Endothelial cell (in vitro differentiated cells): Measurements from ENCODE around the gene PYM1. TPM values are rescaled to one million over a fixed set of nuclear protein-coding genes. Genes with fewer than 3 reads are reported as not detected.

ENCODE experiments used
- DNase-seq: peaks from one replicate; pipeline ENCODE4 v3.0.0; 2021; ENCODE audit warnings: low spot score
- H3K27ac Mint-ChIP-seq: one replicate; pipeline ENCODE4 v1.8.0; 2021; ENCODE audit warnings: mixed read lengths, inconsistent platforms; ENCODE audit not compliant: unreplicated experiment
- H3K27me3 Mint-ChIP-seq: one replicate; pipeline ENCODE4 v1.8.0; 2021; ENCODE audit warnings: mild to moderate bottlenecking, moderate library complexity, mixed read lengths, inconsistent platforms; ENCODE audit not compliant: unreplicated experiment
- H3K36me3 Mint-ChIP-seq: one replicate; pipeline ENCODE4 v1.8.0; 2021; ENCODE audit warnings: mild to moderate bottlenecking, low read depth, mixed read lengths, inconsistent platforms; ENCODE audit not compliant: unreplicated experiment
- H3K4me1 Mint-ChIP-seq: one replicate; pipeline ENCODE4 v1.8.0; 2021; ENCODE audit warnings: mild to moderate bottlenecking, mixed read lengths, inconsistent platforms; ENCODE audit not compliant: unreplicated experiment
- H3K4me3 Mint-ChIP-seq: one replicate; pipeline ENCODE4 v1.8.0; 2021; ENCODE audit warnings: mild to moderate bottlenecking, mixed read lengths, inconsistent platforms; ENCODE audit not compliant: unreplicated experiment
- H3K9me3 Mint-ChIP-seq: one replicate; pipeline ENCODE4 v1.8.0; 2021; ENCODE audit warnings: mixed read lengths, inconsistent platforms; ENCODE audit not compliant: unreplicated experiment
- CTCF ChIP-seq: fragments of 200-600 bp; sonication (generic); IDR thresholded peaks from one replicate; pipeline ENCODE4 v1.5.0; 2021; ENCODE audit warnings: antibody characterized with exemption; ENCODE audit not compliant: unreplicated experiment
- total RNA-seq: library from RNA; stranded (reverse); fragmentation: NEBNext Ultra II Directional; extraction: Animal tissue kit (Norgen Biotek cat#: 25700); gene quantifications from one replicate; pipeline ENCODE4 v1.2.1, GENCODE V29; 2021; ENCODE audit not compliant: unreplicated experiment

PYM1 gene
- total RNA-seq, 1 donor from 2014 or later, result 58.6 TPM

GRCh38 chr12:55931317-55931779 is 3.7 kb upstream of the PYM1 start:
- Mint-ChIP-seq H3K27ac (peak overlapping the region; percentile 22), H3K4me1 (peaks cover 43% of the 10 kb centered on the region), H3K36me3 (peaks cover 4% of the 10 kb centered on the region), H3K9me3 (no peaks in the 10 kb centered on the region), H3K27me3 (peaks cover 22% of the 10 kb centered on the region), H3K4me3 (peak overlapping the region; percentile 91)
- TF ChIP-seq CTCF, result no peak
- no peak for DNase-seq

- peak within 1 kb of the TSS; percentile 77 for H3K27ac Mint-ChIP-seq
- peak within 1 kb of the TSS; percentile 93 for H3K4me3 Mint-ChIP-seq
- peaks cover 7% of the 10 kb centered on the region for H3K36me3 Mint-ChIP-seq
- peaks cover 21% of the 10 kb centered on the region for H3K27me3 Mint-ChIP-seq
- no peaks in the 10 kb centered on the region for H3K9me3 Mint-ChIP-seq
- TF ChIP-seq CTCF, result peak; percentile 37
- DNase-seq, result peak; percentile 32
- peaks cover 44% of the 10 kb centered on the region for H3K4me1 Mint-ChIP-seq
These were observed 3.1 kb upstream of the PYM1 start, which contains the start of gene DGKA for GRCh38 chr12:55930771-55931316. Gene DGKA (plus strand): TSS chr12:55931162. CDS start chr12:55936504, 5,342 bp downstream.

GRCh38 chr12:55929306-55929791 is 1.7 kb upstream of the PYM1 start:
- H3K4me1 Mint-ChIP-seq, result peaks cover 53% of the 10 kb centered on the region
- H3K4me3 Mint-ChIP-seq, result peak overlapping the region; percentile 69
- H3K27ac Mint-ChIP-seq, result peak overlapping the region; percentile 74
- H3K9me3 Mint-ChIP-seq, result no peaks in the 10 kb centered on the region
- peaks cover 15% of the 10 kb centered on the region for H3K27me3 Mint-ChIP-seq
- peaks cover 17% of the 10 kb centered on the region for H3K36me3 Mint-ChIP-seq
- no peak for DNase-seq
- TF ChIP-seq CTCF, result no peak

GRCh38 chr12:55926738-55927587 is 731 bp downstream of the PYM1 start:
- H3K4me3 Mint-ChIP-seq, result peak overlapping the region; percentile 99
- H3K27ac Mint-ChIP-seq, result peak overlapping the region; percentile 91
- H3K4me1 Mint-ChIP-seq, result peaks cover 48% of the 10 kb centered on the region
- no peaks in the 10 kb centered on the region for H3K9me3 Mint-ChIP-seq
- peak; percentile 77 for TF ChIP-seq CTCF
- peak; percentile 85 for DNase-seq
- peaks cover 21% of the 10 kb centered on the region for H3K36me3 Mint-ChIP-seq
- H3K27me3 Mint-ChIP-seq, result peaks cover 10% of the 10 kb centered on the region
